GM12801 (cell line): ENCODE data around the gene IGFBPL1.

Experiments used
- CTCF ChIP-seq: IDR thresholded peaks from one replicate; pipeline ENCODE4 v1.5.1; 2011; ENCODE audit warnings: control low read depth; ENCODE audit not compliant: insufficient read length; ENCODE audit errors: extremely low read depth

IGFBPL1 gene

DNA sequence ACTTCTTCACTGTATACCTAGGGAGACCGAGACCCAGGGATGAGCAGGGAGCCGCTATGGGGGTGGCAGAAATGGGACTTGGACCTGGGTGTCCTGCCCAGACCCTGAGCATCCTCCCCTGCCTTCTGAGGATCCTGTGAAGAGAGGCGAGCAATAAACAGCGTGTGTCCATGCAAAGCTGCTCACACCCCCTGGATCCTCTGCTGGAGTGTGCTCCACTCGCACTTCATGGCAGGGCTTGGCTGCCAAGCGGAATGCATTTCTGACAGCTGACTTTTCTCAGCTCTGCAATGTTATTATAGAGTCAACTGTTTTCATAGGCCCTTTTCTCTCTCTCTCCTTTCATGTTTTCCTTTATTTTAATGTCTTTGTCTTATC, 62.8 kb downstream of the IGFBPL1 start:
- TF ChIP-seq CTCF = no peak

DNA sequence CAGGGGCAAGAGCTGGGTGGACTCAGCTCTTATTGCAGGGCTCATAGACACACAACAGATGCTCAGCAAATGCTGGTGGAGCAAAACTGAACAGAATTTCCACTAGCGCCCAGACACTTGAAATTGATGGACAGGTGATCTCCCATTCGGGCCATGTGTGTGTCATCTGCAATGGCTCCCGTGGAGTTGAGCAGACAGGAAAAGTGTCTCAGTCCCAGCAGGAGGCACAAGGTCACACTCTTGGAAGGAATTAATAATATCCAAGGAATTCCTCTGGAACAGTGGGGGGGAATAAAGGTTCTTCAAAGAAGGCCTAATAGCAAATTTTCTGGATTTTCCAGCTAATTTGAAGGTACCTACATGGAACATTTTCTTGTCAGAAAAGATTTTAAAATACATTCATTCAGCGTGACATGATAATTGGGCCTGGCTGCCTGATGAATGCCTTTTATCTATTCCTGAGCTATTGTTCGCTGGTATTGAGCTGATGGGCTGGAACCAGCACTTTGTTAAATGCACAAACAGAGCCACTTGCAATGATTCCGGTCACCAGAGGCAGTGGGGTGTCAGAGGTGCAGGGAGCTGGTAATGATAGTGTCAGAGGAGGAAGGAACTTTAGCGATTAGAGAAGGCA, 63.3 kb downstream of the IGFBPL1 start:
- no peak for TF ChIP-seq CTCF

DNA sequence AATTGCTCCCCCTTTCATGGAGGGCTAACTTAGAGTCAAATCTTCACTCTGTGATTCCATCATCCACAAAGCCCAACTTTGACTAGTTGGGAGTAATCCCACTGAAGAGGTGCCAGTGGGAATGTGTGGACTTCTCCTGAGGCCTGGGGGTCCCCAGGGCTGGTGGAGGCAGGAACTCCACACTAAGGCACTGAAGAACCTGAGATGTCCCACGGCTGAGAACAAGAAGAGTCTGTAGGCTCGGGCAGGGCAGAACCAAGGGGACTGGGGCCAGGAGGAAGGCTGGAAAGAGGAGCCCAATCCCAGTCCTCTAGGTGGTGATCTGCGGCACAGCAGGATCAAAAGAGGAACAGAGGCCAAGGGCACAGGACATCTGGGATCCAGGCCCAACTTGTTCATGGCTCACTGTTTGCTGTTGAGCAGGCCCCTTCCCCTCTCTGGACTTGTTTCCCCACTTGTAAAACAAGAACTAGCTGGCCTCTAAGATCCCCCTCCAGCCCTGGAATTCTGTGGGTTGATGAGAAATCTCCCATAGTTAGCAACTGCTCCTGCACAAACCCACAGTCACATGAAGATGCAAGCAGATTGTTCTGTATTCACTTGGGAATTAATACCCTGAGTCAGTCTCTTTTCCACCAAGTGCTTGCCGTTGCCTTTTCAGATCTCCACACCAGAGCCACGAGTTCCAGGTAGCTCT, 64.4 kb downstream of the IGFBPL1 start:
- TF ChIP-seq CTCF = no peak

DNA sequence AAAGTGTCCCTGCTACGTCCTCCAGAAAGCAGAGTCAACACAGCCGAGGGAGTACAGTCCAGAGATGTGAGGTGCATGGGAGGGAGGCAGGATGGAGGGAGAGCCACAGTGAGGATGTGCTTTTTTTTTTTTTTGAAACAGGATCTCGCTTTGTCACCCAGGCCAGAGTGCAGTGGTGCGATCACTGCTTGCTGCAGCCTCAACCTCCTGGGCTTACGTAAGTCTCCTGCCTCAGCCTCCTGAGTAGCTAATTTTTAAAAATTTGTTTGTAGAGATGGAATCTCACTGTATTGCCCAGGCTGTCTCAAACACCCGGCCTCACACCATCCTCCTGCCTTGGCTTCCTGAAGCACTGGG, 65.0 kb downstream of the IGFBPL1 start:
- no peak for TF ChIP-seq CTCF

DNA sequence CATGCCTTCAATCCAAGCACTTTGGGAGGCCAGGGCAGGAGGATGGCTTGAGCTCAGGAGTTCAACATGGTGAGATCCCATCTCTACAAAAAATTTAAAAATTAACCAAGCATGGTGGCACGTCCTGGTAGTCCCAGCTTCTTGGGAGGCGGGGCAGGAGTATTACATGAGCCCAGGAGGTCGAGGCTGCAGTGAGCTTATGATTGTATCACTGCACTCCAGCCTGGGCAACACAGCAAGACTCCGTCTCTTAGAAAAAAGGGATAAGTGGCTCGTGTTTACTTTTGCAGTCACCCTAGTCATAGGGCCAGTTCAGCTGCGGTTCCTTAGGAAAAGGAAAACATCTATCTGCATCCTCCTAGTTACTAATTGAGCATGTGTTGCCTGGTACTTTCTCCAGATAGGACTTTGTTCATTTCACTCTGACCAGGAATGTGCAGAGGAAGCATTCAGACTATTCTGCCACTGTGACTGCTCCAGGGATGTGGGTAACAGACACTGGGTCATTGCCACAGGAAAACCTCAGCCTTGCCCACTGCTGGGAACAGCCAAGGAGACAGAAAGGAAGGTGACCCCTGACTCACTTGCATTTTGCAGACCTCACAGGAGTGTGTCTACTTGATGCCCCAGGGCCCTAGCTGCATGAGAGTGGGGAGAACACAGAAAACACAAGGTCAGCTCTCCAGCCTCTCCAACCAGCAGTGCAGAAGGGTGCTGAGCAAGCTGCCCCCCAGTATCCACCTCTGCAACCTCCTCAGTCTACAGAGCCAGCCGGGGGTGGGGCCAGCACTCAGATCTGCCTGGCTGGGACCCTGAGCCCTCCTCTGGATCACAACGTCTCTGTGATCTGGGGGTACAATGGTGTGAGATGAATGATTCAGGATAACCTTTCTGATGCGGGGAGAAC, 65.6 kb downstream of the IGFBPL1 start:
- TF ChIP-seq CTCF = no peak

- no peak for TF ChIP-seq CTCF
Measured at GRCh38 chr9:38357350-38358114, 66.7 kb downstream of the IGFBPL1 start.

GRCh38 chr9:38356851-38357250, 67.4 kb downstream of the IGFBPL1 start:
- TF ChIP-seq CTCF = no peak
